Fibroblast of skin of right biceps (primary cell): ENCODE measurements around the gene KCNA2.

Experiments
- DNase-seq: peaks from one replicate; pipeline ENCODE4 v3.0.0-alpha.2; 2013

KCNA2 gene

DNA sequence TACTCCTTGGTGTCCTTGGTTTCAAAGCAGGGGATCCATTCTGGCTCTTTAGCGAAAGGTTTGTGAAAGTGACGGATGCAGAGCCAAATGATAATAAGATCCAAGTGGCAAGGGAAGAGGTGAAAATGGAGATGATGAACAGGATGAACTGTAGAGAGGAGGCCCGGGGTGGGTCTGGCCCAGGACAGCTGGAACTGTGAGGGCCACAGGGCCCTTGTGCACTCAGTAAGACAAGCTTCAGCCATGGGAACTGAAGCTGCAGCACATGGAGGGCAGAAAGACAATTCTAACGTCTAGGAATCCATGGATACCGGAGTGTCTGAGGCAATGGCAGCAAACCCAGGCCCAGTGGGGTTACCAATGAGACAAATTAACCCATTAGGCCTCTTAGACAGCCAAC lies 4.8 kb downstream of the KCNA2 start:
- no peak for DNase-seq

DNA sequence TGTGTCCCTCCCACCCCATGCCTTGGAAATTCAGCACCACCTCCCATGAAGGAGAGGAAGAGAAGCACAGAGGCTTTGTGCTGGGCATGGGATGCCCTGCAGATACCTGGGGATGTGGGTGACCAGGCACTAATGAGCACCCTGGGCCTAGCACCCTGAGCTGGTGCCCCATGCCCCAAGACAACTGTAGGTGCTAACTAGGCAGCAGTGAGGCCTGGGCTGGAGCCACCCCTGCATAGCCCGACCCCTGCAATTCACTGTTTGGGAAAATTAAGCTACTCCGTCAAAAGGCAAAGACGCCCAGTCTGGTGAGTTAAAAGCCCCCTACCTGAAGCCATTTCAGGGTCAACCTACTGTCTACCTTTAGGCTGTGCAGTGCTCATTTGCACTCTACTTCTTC lies 5.4 kb downstream of the KCNA2 start:
- DNase-seq: no peak

DNA sequence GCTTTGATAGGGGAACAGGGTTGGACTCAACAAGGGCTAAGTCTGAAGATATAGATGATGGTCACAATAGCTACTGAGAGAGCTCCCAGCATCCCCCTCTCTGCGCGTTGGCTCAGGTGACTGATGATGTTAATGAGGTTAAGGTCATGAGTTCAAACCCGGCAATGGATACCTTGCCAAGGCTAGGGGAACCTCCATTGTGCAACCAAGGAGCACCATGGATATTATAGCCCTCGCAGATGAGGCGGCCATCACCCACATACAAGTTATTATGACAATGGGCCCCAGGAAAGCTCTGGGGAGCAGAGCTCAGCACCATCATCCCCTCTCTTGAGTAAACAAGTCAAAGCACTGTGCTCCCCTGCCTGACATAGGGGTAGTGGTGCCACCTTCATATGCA lies 8.2 kb downstream of the KCNA2 start:
- no peak for DNase-seq

DNA sequence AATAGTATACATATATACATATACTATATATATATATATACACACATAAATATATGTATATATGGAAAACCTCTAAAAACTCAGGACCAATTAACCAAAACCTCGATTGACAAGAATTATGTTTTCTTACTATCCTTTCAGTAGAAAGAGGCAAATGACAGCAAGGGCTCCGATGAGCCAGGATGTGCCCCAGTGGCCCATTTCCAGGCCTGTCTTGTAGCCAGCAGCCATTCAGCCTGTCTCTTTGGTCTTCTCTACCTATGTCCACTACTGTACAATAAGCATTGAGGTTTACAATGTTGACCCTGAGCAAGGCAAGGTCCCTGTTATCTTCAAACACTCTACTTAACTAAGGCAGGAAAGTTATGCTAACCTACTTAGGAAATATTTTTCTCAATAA lies 9.8 kb downstream of the KCNA2 start:
- no peak for DNase-seq

DNA sequence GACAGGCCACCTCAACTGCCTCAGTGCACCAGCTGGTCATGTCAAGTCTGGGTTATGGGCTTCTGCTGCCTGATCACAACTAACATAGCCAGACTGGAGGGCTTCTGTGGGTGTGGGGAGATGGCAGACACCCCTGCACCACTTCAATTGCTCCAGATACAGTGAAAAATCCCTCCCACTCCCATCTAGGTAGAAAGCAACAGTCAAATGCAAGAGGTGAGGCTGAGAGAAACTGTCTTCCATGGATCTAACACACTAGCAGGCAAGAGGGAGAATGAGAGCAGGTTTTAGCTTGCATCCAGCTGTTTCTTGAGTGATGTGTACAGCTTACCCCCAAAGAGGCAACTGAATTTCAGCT lies 10.8 kb downstream of the KCNA2 start:
- DNase-seq: no peak

DNA sequence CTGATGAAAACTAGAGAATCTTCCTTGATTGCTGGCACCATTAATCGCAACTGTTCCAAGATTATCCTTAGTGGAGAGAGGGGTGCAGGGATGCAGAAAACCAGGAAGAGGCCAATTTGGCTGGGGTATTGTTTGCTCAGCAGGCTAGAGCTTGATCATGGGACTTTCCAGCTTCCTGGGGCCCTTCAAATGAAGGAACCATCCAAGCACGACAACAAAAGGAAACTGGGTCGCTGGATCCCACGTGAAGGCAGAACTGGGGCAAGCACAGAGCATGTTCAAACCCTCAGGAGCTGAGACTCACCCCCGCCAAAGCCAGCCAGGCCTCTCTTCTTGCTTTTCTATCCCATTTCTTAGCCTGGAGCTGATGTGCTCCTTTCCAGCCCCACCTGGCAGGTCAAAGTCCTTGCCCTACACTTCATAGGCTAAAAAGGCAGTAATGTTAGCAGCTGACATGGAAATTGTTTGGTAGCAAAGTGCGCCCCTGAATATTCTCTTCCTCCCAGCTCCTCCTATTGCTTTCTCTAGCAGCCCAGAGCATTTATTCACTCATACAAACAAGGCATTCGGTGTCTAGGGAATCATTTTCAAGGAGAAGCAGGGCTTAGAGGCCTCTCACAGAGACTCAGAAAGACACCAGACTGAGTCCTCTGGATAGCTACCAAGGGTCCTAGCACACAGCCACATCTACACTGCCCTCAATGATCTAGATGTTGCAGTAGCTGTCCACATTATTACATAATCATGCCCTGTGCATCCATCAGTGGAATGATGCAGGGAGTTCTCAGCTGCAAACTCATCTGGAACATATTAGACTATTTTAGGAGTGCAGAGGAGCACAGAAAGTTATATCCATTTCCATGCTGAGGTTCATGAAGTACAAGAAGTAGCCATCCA lies 11.5 kb downstream of the KCNA2 start:
- DNase-seq: no peak

DNA sequence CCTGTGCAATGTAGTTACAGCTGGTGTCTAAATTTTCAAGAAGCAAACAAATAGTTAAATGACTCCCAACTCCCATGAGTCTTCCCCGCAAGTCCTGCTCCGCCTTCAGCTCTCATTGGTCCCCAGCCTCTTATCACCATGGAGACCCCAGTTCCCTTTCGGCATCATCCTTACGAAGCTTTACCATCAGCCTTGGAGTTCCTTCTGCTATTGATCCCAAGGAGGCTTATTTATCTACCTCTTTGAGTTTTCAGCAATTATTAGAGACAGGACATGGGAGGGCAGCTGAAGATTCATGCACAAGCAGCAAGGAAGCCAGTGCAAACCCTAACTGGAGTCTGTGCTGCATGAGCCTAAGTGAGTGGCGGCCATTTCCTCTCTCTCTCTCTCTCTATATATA lies 12.3 kb downstream of the KCNA2 start:
- no peak for DNase-seq

DNA sequence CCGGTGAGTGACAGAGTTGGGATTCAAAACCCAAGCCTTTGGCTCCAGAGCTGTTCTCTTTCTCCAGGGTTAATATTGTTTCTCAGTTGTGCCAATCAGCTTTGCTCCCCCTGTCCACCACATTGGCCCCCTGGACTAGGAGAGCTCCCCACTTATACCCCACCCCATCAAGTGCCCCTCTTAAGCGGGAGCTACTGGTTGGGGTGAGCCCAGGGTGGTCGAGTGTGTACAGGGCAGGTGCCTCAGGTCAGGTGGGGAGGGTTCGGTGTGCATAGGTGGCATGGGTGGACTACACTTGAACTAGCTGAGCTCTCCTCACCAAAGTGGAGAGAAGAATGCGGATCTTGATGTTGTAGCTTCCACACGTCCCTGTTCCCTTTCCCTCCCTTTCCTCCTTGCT lies 14.2 kb downstream of the KCNA2 start:
- no peak for DNase-seq

DNA sequence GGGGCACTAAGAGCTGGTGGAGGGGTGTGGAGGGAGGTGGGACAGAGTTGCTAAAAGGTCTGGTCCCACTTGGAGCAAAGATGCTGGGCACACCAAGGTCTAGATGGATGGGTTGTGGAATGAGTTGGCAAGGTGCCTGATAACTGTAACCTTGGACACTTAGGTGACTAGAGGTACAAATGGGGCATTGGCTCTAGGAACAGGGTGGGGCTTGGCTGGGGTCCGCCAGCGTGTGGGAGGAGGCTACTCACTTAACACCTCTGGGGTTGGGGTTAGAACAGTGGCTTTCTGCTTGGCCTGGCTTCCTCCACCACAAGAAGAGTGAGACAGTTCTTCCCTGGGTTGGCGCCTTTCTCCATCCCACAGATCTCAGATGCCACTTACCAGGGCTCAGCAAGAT lies 17.2 kb downstream of the KCNA2 start:
- no peak for DNase-seq

DNA sequence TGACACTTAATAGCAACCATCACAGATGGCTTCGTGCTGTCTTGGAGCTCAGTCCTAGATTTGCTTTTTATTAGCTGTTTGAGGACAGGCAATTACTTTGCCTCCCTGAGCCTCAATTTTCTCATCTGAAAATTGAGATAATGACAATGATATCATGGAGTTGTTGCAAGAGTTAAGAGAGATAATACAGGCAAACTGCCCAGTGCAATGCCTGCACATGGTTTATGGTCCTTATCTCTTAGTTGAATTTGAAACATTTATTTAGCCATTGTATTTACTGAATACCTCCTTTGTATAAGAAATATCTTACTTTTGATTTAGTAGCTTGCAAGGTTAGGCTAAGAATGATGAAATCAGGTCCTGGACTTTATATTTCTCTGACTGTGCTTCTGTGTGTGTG lies 17.7 kb downstream of the KCNA2 start:
- no peak for DNase-seq

DNA sequence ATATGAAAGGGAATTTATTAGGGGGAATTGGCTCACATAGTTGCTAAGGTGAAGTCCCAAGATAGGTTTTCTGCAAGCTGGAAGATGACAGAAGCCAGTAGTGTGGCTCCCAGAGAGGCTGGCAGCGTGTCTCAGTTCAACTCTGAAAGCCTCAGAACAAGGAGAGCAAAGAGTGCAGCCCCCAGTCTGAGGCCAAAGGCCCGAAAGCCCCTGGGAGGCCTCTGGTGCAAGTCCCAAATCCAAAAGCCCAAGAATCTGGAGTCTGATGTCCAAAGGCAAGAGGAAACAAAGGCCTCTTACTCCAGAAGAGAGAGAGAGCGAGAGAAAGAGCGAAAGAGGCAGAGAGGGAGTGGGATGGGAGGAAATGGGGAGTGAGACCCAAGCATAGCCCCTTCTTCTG lies 18.3 kb downstream of the KCNA2 start:
- DNase-seq: no peak

DNA sequence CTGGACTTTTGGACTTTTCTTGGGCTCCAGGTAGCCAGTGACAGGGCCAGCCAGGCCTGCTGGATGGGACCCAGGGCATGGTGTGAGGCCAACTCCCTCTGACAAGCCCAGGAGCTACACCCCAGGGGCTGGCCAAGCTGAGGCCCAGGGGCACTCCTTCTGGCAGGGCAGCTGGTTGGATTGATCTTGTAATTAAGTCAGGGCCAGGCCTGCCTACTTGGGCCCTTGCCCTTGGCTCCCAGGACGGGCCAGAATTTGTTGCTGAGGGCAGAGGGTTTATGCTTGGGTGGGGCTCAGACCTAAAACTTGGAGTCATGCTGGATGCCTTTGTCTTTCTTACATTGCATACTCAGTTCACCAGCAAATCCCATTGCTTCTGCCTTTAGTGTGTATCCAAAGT lies 20.7 kb downstream of the KCNA2 start:
- no peak for DNase-seq

DNA sequence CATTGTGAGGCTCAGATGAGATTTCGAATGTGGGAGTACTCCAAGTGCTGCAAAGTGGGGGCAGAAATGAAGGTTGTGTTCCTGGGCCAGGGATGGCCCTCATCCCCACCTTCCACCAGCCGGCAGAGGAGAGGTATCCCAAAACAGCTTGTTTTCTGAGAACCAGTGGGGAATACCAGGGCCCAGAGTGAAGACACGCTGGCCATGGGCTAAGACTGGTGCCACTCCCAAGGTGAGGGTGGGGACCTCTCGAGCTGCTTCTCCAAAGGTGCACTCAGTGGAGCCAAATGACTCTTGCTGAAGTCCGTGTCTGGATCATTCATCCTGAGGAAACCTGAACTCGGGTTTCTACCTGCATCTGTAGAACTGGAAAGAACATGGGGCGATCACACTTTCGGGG lies 22.1 kb downstream of the KCNA2 start:
- no peak for DNase-seq

DNA sequence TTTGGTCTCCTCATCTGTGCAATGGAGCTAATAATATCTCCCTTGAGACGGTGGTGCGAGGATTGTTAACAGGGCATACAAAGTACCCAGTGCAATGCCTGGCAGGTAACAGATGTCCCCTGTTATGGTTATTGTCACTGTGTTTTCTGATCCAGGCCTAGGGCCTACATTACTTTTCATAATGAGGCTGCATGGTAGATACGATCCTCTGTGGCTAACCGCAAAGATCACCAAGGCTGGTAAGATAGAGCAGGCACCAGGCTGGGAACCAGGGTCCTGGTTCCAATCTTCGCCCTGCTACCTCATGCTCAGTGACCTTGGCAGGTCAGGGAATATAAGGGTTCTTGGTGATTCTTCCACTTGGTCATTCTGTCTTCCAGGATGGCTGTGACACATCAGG lies 22.7 kb downstream of the KCNA2 start:
- no peak for DNase-seq

DNA sequence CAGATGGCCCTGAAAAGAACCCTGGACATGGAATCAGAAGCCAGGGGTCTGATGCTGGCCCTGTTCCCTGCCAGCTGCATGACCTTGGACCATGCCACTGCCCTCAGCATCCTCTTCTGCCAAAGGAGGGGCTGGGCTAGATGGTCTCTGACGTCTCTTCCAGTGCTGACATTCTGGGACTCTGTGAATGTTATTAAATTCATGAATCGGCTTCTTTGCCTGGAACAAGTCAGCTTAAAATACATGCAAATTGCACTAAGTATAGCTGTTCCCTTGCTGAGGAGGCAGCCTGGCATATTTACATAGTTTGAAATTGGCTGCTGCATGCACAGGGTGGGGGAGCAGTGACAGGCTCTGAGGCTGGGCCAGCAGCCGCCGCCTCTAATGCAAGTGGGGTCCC lies 23.8 kb downstream of the KCNA2 start:
- DNase-seq: no peak

DNA sequence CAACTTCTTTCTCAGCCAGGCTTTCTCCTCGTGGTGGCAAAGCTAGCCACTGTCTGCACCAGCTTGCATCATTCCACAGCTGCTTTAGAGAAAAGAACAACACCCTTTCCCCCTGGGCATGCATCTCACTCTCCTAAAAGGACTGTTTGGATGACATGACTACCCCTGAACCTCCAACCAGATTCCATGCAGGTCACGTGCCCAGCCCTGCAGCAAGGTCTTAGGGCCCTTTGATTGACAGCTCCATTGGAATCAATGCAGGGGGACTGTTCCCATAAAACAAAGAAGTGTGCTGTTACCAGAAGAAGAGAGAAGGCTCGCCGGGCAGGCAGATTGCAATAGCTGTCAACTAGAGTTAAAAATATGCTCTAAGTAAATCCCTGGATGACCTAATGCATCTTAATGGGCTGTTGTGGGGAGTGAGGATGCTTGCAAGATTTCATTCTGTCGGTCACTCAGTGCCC lies 24.4 kb downstream of the KCNA2 start:
- DNase-seq: no peak

DNA sequence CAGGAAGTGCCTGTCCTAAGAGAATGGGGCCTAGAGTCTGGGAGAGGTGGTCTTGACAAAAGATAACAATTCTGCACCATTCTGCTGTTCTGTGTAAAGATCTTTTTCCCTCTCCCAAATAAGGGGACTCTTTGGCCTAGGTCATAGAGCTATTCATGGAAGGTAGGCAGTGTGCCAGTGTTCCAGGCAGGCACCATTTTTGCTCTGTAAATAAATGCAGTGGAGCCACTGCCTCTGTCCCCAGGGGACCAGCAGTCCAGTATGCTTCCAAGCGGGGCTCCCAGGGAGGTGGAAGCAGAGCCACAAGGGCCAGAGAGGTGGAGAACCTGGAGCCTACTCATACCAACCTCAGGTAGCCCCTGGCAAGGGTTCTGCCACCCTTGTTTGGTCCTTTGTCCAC lies 25.9 kb downstream of the KCNA2 start:
- no peak for DNase-seq

DNA sequence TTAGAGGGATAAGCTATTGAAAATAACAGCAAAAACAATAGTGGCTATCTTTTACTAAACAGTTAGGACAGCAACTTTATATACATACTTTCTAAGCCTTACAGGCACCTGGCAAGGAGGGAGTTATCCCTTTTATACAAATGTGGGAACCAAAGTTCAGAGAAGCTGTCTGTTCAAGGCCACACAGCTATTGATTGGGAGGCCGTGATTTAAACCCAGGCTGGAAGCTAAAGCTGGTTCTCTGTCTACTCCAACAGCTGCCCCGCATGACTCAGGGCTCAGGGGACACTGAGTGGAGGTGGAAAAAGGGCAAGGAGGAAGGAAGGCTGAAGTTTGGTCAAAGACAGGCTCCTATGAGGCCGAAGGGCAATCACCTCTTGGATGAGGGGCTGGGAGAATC lies 26.7 kb downstream of the KCNA2 start:
- no peak for DNase-seq

DNA sequence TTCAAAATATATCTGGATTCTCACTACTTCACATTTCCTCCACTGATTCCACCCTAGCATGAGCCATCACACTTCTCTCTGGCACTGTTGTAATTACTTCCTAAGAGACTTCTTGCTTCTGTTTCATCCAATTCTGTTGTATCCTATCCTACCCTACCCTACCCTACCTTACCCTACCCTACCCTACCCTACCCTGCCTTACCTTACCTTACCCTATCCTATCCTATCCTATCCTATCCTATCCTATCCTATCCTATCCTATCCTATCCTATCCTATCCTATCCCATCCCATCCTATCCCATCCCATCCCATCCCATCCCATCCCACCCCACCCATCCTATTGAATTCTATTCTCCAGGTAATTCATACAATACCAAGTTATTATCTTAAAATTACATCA lies 29.7 kb downstream of the KCNA2 start:
- no peak for DNase-seq

DNA sequence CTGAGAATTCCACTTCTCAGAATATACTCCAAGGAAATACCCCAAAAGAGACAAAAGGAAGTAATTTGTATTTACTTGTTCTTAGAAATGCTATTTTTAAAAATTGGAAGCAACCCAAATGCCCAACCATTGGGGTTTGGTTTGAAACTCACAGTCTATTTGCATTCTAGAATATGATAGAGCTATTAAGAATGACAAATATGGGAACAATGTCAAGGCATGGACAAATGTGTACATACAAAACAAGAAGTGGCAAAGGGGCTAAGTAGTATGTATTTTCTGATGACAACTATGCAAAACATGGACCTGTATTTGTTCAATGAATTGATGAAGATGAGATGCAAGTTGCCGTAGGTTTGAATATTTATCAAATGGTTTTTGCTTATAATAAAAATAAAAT lies 32.8 kb downstream of the KCNA2 start:
- no peak for DNase-seq

DNA sequence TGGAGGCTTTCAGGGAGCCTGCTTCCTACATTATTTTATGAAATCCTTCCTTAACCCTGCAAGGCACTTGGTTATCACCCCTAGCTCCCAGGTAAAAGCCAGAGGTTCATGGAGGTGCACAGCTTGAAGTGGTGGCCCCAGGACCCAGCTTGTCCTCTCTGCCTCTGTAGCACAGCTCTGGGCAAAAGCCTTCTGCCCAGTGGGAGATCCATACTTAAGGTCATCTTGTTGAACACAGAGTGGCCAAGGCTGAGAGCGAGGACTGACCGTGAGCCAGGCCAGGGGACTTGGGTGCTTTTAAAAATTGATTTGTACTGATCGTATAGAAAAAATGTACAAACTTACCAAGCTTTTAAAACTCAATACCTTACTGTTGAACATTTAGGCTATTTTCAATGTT lies 33.4 kb downstream of the KCNA2 start:
- no peak for DNase-seq

DNA sequence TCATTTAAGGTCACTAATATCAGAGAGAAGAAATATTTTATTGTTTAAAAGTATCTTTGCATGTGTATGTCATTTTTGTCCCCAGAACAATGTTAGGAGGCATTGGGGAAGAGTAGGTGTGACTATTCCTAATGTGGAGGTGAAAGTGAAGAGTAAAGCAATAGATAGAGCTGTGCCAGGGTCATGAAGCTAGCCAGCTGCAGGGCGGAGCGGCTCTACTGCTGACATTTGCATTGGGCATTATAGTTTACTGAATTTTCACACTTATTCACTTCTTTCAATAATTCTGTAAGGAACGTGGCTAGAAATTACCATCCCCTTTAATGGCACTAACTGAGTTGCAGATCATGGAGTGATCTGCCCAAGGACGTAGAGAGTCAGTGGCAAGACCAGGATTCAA lies 35.3 kb downstream of the KCNA2 start:
- DNase-seq: no peak

DNA sequence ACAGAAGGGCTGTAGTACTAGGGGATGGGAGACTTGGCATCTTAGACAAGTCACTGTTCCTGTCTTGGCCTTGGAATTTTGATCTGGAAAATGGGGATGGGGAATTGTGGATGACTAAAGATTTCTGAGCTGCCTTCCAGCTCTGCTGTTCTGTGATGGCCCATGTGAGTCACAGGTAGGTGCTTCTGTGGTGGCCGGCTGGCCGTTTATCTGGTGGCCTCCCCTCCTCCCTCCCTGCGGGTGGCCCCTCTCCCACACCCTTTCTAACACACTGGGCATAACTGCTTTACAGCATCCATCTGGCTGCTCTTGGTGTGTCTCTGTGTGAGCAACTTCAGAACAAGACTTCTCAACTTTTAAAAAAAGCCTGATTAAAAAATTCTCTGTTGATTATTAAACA lies 35.9 kb downstream of the KCNA2 start:
- DNase-seq: no peak

DNA sequence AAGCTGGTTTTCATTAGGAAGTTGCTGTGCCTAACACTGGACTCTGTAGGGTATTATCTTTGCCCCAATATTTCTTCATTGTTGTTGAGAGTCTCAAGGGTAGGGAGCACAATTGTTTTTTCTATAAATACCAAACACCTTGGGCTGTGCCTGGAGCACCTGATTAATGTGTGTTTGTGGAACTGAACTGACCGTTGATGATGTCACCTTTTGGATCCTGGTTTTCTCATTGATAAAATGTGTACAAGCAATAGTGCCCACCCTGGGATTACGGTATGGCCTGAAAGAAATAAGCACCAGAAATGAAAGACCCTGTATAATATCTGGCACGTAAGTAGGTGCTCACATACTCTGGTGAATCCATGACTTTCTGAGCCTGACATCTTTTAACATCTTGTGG lies 39.3 kb downstream of the KCNA2 start:
- DNase-seq: no peak

DNA sequence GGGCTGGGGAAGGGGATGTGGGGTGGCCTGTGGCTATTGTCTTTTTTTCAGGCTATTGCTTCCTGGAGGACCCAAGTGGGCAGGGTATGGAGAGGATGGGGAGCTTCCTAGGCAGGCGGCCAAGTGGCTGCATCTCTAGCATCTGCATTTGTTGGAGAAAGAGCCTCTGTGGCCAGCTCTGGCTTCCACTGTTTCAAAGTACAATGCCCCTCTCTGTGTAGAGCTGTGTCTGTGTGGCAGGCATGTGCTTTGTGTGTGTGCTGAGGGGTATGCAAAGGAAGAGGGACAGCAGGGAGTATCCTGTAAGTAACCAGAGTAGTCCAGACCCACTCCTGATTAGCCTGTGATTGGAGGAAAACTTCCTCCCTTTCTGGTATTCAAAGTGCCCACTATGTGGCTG lies 40.6 kb downstream of the KCNA2 start:
- DNase-seq: no peak
